Upper lobe of left lung (tissue), 4 donors: Measurements from ENCODE around the gene TEDC1.

ENCODE experiments used
- CTCF ChIP-seq, 6 experiments: fragments of 450-650 bp in 4 of 6; fragments of 200-600 bp in 2 of 6; sonication (generic) in 2 of 6; IDR thresholded peaks; one replicate each; pipeline ENCODE4 v1.5.1; 2016 to 2019; ENCODE audit warnings: antibody characterized with exemption in 6 of 6
- POLR2A ChIP-seq, 4 donors: fragments of 450-650 bp; IDR thresholded peaks; one replicate each; pipeline ENCODE4 v1.5.1; 2016 to 2017; ENCODE audit warnings: antibody characterized with exemption in 4 of 4, mild to moderate bottlenecking in 2 of 4
- POLR2AphosphoS5 ChIP-seq, 2 donors: sonication (generic); formaldehyde crosslinking; IDR thresholded peaks; one replicate each; pipeline ENCODE4 v1.5.1; 2017; ENCODE audit warnings: antibody characterized with exemption in 2 of 2

GRCh38 chr14:105533811-105534498, 42.9 kb downstream of the TEDC1 start:
- TF ChIP-seq CTCF (IDR thresholded peaks at IDR 0.05) (no peak), POLR2AphosphoS5 (IDR thresholded peaks at IDR 0.05) (no peak), POLR2A (IDR thresholded peaks at IDR 0.05) (no peak)
